Measurements from ENCODE around the gene P2RX3. TPM values are rescaled to one million over a fixed set of nuclear protein-coding genes. Genes with fewer than 3 reads are reported as not detected.

The P2RX3 gene
- total RNA-seq, 2 experiments from 2014 or later: not detected

- Histone ChIP-seq H3K9me3 (ENCODE audit: low read length) (no peaks in the 10 kb centered on the region), H4K20me1 (ENCODE audit: insufficient read depth, low read length) (no peaks in the 10 kb centered on the region), H3K79me2 (ENCODE audit: insufficient read depth, low read depth, low read length) (no peaks in the 10 kb centered on the region), H3K4me3 (ENCODE audit: low read depth, low read length, poor library complexity, severe bottlenecking) (no peak overlapping the region), H3K27ac (ENCODE audit: low read depth, low read length, poor library complexity, severe bottlenecking) (no peak overlapping the region), H3K4me1 (ENCODE audit: insufficient read depth, low read length, poor library complexity, severe bottlenecking) (no peaks in the 10 kb centered on the region), H2AFZ (ENCODE audit: low read length) (no peak overlapping the region), H3K36me3 (ENCODE audit: insufficient read depth, low read length) (peaks cover 87% of the 10 kb centered on the region), H3K9me2 (ENCODE audit: insufficient read depth, low read length) (no peaks in the 10 kb centered on the region), H3K4me2 (ENCODE audit: low read length) (no peak overlapping the region)
- intact Hi-C loops (cut with micrococcal nuclease; ENCODE audit: unreplicated experiment): no loop called here
- no peak for DNase-seq (ENCODE audit: low spot score)
- no TSS peak for BruUV-seq (replicated peaks)
- ChIA-PET POLR2A (interaction anchor here (0.6 kb wide), 1 partner anchor 44 kb away, joined by 3 read pairs; no protein-coding TSS in a partner anchor), CTCF (ENCODE audit: unreplicated experiment) (no interaction called here)
- no peak for TF ChIP-seq CTCF (conservative IDR thresholded peaks at IDR 0.05; ENCODE audit: low read length)
- no peak for TF ChIP-seq EZH2phosphoT487 (IDR thresholded peaks at IDR 0.05; ENCODE audit: borderline replicate concordance, low read depth, low read length)
Observed at GRCh38 chr11:57409321-57410100, 71.4 kb downstream of the P2RX3 start.

- Histone ChIP-seq H3K4me3 (ENCODE audit: low read depth, low read length, poor library complexity, severe bottlenecking) (no peak overlapping the region), H4K20me1 (ENCODE audit: insufficient read depth, low read length) (no peaks in the 10 kb centered on the region), H3K36me3 (ENCODE audit: insufficient read depth, low read length) (peaks cover 92% of the 10 kb centered on the region), H3K4me1 (ENCODE audit: insufficient read depth, low read length, poor library complexity, severe bottlenecking) (no peaks in the 10 kb centered on the region), H3K9me3 (ENCODE audit: low read length) (no peaks in the 10 kb centered on the region), H2AFZ (ENCODE audit: low read length) (no peak overlapping the region), H3K79me2 (ENCODE audit: insufficient read depth, low read depth, low read length) (no peaks in the 10 kb centered on the region), H3K4me2 (ENCODE audit: low read length) (no peak overlapping the region), H3K27ac (ENCODE audit: low read depth, low read length, poor library complexity, severe bottlenecking) (no peak overlapping the region), H3K9me2 (ENCODE audit: insufficient read depth, low read length) (no peaks in the 10 kb centered on the region)
- DNase-seq (ENCODE audit: low spot score): no peak
- TF ChIP-seq CTCF (conservative IDR thresholded peaks at IDR 0.05; ENCODE audit: low read length) (no peak), EZH2phosphoT487 (IDR thresholded peaks at IDR 0.05; ENCODE audit: borderline replicate concordance, low read depth, low read length) (no peak)
- no TSS peak for BruUV-seq (replicated peaks)
- intact Hi-C loops (cut with micrococcal nuclease; ENCODE audit: unreplicated experiment): no loop called here
- ChIA-PET CTCF (ENCODE audit: unreplicated experiment) (no interaction called here), POLR2A (no interaction called here)
Observed at GRCh38 chr11:57410287-57410686, 72.1 kb downstream of the P2RX3 start.

GRCh38 chr11:57413681-57414080 is 75.5 kb downstream of the P2RX3 start:
- Histone ChIP-seq H2AFZ (ENCODE audit: low read length) (no peak overlapping the region), H4K20me1 (ENCODE audit: insufficient read depth, low read length) (no peaks in the 10 kb centered on the region), H3K4me1 (ENCODE audit: insufficient read depth, low read length, poor library complexity, severe bottlenecking) (no peaks in the 10 kb centered on the region), H3K9me3 (ENCODE audit: low read length) (no peaks in the 10 kb centered on the region), H3K36me3 (ENCODE audit: insufficient read depth, low read length) (peaks cover 96% of the 10 kb centered on the region), H3K9me2 (ENCODE audit: insufficient read depth, low read length) (no peaks in the 10 kb centered on the region), H3K4me2 (ENCODE audit: low read length) (no peak overlapping the region), H3K27ac (ENCODE audit: low read depth, low read length, poor library complexity, severe bottlenecking) (no peak overlapping the region), H3K79me2 (ENCODE audit: insufficient read depth, low read depth, low read length) (no peaks in the 10 kb centered on the region), H3K4me3 (ENCODE audit: low read depth, low read length, poor library complexity, severe bottlenecking) (no peak overlapping the region)
- CTCF ChIA-PET (ENCODE audit: unreplicated experiment): no interaction called here
- intact Hi-C loops (cut with micrococcal nuclease; ENCODE audit: unreplicated experiment): no loop called here
- POLR2A ChIA-PET: no interaction called here
- no TSS peak for BruUV-seq (replicated peaks)
- DNase-seq (ENCODE audit: low spot score): no peak
- TF ChIP-seq CTCF (conservative IDR thresholded peaks at IDR 0.05; ENCODE audit: low read length) (no peak), EZH2phosphoT487 (IDR thresholded peaks at IDR 0.05; ENCODE audit: borderline replicate concordance, low read depth, low read length) (no peak)
